GM18511 (cell line): Measurements from ENCODE around the gene GRIA1.

Source experiments
- ATAC-seq: cut with Tn5 transposase; IDR thresholded peaks from one replicate; pipeline ENCODE4 v1.9.1; 2021; ENCODE audit warnings: mild to moderate bottlenecking, moderate library complexity; ENCODE audit not compliant: unreplicated experiment

GRIA1 gene

DNA sequence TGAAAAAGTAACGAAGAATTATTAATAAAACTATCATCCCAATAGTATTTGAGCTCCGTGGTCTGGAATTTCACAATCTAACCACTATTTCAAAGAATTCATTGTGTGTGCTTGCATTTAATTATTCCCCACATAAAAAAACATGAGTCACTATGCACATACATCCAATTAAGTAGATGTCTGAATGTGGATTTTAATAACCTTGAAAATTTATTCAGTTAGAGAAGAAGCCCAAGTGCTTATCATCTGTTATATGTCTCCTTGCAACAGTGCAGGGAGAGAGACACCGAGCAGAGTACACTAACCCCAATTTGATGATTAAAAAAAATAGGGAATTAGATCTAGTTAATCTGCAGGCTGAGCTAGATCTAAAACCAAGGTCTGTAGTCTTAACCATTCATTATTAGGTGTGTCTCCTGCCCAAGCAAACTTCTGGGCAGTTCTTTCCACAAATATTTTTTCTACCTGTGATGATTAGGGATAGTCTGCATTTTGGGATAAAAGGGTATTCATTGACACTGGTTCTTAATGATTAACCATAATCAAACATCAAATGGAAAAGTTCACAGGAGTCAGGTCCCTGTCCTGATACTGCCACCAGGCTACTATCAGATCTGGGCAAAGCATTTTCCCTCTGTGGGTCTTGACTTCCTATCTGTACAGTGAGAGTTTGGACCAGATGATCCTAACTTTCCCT is 164.2 kb downstream of the GRIA1 start:
- no peak for ATAC-seq

DNA sequence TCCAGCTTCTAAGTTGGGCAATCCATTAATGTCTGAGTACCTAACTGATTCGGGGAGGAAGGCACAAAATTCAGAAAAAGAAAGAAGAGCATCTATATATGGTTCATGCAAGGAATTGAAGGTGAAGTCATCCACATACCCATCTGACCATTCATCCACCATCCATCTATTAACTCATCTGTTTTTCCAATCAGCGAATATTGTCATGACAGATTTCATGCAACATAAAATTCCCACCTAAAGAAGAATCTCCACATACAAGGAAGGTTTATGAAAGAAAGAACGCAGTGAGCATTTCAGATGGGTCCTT is 164.7 kb downstream of the GRIA1 start:
- ATAC-seq = no peak

DNA sequence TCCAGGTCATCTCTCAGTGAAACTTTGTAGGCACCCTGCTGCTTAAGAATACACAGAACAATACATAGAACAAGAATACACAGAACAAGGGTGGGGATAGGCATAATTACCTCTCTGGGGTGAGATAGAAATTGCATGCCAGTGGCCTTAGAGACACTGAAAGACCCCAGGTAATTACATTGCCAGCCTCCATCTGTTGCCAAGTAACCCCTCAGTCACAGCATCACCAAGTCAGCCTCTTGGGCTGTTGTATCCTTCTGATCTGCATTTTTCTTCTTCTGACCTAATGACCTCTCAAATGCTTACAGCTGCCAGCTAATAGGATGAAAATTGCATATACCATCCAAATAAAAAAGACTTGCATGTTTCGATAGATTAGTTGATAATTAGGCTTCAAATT is 167.7 kb downstream of the GRIA1 start:
- ATAC-seq = no peak

DNA sequence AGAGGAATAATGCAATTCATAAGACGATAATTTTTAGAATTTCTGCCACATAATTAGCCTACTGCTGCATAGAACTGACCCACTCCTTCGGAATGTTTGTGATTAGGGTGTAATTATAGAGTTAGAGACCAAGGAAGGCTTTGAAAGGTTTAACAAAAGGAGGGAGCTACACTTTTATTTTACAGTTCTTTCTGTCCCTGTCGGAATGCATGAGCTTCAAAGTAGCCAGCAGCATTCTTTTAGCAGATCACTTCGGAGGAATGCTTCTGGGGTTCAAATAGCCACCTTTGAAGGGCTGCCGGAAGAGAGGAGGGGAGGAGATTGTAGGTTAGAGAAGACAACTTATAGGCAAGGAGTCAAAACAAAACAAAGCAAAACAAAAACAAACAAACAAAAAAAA is 168.1 kb downstream of the GRIA1 start:
- ATAC-seq = no peak

DNA sequence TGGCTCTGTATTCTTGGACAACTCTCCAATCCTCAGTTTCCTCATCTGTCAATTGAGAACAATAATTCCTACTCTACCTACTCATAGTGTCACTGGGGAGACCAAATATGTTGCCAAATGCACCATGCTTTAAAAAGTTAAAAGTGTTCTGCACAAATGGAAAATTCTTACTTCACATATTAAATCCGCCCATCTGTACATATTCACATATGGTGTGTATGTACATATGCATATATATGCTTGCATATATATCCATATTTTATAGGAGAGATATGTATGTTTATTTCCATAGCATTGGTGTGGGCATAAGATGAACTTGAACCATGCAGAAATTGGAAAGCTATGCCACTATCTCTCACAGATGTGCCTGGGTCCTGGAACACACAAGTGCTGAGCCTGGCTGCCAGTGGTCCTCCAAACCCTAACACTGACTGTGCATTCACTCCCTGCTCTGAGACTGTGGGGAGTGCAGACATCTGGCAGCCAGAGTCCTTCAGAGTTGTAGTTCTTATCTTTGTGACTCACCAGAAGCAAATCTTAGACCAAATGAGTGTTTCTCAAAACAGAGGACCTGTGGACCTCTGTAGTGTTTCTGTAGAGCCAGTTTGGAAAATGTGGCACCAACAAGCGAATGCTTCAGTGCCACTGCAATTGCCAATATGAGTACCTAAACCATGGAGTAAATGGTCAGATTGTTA is 168.7 kb downstream of the GRIA1 start:
- ATAC-seq = no peak

DNA sequence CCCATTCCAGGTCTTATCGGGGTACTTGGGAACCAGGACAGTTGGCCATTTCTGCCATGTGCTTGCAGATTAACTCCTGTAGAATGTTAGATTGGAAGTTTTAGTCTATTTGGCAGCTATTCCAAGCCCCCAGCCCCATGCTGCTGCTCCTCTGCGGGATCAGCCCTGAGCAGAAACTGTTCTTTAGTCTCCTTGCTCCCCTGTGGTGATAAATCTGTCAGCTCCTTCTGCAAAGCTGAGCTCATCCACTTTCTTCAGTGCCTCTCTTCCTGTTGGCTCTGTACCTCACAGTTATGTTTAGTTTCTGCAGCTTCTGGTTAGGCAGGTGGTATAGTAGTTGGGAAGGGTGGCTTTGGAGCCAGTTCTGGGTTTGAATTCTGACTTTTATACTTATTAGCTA is 170.4 kb downstream of the GRIA1 start:
- no peak for ATAC-seq

DNA sequence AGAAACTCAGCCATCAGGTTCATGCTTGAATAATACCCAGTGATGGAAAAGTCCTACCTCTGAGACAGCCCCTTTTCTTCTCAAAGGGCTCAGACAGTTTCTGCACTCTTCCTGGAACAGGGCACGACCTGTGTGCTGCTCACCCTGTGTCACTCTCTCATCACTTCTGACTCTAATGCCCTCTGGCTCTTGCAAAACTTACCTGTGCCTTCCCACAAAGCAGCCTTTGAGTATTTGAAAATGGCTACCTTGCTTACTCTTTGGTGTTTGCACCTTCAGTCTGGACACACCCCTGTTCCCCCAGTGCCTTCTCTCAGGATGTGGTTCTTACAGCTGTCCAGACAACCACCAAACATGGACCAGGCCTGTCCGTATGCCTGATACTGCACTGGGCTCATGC is 171.4 kb downstream of the GRIA1 start:
- ATAC-seq = no peak

DNA sequence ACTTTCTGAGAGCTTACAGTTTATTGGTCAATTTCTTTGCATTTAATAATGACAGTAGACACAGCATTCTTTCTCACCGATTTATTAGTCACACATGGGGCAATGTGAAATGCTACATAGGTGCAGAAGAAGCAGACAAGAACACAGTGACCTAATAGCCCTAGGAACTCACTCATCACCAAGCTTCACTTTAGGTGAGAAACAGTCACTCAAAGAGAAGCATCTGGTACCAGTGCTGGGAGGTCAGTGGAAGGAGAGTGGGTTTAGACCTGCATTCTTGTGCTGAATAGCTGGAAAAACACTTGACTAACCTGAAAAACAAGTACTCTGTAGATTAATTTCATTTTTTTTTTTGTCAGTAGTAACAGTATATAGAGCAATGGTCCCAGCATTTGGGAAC is 179.6 kb downstream of the GRIA1 start:
- no peak for ATAC-seq

DNA sequence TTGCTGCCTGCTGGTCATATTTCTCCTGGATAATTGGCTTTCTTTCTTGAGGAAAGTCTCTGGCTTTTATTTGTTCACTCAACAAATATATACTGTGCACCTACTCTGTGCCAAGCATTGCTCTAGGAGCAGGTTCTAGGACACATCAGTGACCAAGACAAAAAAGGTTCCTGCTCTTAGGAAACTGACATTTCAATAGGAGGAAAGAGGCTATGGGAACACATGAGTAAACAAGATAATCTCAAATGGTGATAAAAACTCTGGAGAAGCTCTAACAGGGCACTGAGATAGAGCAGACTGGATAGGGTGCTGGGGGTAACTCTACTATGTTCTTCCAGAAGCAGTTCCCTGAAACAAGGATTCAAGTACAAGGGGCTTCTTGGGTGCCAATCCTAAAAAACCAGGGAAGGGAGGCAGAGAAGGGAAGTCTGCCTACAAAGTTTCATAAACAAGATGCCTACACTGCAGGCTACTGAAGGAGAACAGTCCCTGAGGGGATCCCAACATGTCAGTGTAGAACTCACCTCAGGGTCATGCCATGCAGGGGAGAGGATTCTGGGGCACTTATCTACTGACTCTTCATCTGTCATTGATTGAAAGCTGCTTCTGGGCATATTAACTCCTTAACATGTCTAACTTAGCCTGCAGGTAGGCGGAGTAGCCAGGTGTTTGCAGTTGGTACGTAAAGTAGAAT is 181.3 kb downstream of the GRIA1 start:
- ATAC-seq = no peak

DNA sequence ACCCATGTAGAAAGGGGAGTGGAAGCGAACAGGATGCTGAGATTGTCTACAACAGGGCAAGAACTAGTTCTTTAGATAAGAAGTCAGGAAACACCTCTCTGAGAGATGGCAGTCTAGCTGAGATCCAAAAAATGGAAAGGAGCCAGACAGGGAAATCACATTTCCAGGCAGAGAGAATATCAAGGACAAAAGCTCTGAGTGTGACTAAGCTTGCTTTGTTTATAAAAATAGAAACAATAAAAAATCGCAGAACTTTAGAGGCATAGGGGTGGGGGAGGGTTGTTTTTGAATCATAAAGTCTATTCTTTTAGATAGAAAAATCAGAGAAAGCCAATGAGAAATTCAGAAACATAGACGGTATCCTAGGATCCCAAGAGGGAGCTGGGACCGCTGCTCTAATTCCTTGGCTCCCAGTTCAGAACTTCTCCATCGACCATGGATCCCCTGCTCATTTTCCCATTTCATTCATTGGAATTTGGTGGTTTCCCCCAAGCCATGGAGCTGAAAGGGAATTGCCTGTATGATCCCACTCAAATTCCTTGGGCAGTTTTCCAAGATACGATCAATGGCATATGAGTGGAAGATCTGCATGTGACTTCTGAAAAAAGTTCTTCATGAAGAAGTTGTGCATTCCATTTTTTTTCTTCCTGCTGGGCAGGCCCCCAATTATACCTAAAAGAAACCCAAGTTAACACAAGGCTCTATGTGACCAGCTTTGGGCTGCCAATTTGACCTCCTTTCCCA is 182.0 kb downstream of the GRIA1 start:
- ATAC-seq = no peak

DNA sequence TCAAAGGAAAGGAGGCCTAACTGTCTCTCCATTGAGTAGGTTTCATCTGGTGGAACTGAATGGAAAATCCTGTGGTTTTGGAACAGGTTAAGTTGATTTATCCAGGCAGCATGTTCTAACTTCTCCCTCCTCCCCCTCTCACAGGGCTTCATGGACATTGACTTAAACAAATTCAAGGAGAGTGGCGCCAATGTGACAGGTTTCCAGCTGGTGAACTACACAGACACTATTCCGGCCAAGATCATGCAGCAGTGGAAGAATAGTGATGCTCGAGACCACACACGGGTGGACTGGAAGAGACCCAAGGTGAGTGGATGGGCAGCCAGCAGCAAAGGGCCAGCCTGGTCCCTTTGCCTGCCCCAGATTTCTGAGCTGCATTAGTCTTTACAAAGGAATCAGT is 183.9 kb downstream of the GRIA1 start:
- ATAC-seq = no peak

DNA sequence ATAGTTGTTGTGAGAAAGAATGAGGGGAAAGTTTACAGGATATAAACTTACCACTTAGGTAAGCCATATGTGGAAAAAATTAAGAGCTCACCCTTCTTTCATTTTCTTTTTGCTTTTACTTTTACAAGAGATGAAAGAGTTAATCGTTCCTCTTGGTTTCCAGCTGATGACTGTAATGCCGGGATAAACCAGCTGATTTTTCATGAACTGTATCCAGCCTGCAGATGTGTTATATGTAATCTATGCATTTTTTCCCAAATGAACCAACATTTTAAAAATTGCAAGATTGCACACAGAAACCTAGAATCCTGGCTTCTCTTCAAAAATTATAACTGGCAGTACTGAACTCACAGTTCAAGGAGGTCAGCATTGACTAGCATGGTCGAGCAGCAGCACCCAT is 185.9 kb downstream of the GRIA1 start:
- no peak for ATAC-seq

DNA sequence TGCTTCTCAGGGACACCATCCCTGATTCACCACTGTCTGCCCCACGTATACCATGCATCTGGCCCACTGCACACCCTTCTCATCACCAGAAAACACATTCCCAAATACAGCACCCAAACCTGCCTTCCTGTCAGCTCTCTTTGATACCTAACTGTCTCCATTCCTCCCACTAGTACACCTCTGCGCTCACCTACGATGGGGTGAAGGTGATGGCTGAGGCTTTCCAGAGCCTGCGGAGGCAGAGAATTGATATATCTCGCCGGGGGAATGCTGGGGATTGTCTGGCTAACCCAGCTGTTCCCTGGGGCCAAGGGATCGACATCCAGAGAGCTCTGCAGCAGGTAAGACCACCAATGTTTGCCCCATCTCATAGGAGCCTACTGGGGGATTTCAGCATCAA is 186.4 kb downstream of the GRIA1 start:
- ATAC-seq = no peak

DNA sequence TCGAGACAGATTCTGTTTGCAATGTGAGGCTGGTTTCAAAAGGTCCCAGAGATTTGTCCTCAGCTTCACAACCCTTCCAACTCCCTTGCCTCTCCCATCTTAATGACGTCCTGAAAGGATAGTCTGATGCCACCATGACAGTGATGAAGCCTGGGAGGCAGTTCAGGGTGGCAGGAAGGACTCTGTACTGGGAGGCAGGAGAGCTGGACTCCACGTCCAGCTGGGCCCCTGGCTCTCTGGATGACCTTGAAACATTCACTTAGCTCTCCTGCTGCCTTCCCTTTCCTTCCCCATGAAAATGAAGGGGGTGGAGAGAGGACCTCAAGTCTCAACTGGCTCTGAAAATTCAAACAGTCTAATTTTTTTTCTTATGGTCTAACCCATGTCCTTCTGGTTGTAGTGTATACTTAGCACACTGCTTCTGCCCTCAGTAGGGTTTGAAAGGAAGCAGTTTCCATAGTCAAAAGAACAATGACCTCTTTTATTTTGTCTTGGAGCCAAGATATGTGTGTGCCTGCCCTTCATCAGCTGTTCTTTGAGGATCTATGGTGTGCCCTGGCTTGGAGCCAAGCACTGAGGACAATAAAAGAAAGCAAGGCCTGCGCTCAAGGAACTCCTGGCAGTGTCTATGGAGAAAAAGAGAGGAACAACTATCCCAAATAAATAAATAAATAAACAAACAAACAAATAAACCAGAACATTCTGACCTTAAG is 188.3 kb downstream of the GRIA1 start:
- no peak for ATAC-seq

DNA sequence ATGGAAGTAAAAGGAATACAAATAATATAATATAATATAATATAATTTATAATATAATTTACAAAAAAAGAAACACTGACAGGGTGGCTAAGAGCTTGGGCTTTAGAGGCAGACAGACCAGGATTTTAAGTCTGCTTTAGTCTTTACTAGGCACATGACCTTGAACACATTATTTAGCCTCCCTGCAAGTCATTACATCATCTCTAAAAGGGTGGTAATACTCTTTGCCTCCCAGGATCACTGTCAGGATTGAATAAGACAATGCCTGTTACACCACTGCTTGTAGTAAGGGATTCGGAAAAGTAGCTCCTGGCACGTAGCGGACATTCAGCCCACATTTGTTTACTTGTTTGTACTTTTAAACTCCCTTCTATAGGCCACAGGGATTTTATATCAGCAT is 199.8 kb downstream of the GRIA1 start:
- no peak for ATAC-seq

DNA sequence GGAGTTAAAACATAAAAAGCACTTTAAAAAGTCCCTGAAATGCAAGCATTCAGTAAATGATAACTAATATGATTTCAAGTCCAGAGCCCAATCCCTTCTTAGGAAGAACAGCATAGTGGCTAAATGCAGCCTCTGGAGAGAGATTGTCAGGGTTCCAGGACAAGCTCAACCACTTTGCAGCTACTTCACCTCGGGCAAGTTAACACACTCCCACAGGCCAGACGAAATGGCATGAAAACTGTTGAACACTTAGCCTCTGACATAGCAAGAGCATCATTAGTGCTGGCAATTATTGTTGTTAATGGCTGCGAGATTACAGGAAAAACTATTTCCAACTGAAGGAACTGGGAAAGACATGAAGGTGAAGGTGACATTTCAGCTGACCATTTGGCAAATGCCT is 205.8 kb downstream of the GRIA1 start:
- ATAC-seq = no peak

DNA sequence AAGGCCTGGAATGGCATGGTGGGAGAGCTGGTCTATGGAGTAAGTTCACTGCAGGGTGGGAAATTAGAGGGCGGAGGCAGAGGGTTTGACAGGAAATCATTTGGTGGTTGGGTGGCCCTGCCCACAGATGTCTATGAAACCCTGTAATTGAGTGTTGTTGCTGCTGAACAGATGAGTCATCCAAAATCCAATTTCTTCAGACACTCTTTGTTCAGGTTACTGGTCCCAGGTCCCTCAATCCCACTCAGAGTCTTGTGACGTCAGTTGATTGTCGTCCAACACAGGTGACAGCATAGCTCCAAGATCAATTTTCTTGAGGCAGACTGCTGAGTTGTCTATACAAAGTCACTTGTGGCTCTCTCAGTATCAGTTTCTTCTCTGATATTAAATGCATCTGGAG is 208.6 kb downstream of the GRIA1 start:
- no peak for ATAC-seq

DNA sequence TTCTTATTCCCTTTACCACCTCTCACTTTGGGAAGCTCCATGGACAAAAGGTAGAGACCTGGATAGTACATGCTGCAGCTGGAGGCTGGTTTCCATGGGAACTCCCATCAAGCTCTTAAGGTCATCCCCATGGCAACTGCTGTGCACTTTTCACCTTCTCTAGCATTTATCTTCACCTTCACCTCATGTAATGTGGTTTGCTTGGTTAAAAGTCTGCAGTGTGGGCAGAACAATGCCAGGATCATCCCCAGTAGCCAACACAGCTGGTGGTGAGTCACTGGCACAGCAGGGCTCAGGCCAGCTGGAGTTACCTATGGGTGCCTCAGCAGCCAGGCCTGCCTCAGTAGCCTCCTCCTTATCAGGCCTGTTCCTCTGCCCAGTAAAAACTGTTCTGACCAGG is 210.5 kb downstream of the GRIA1 start:
- ATAC-seq = no peak

DNA sequence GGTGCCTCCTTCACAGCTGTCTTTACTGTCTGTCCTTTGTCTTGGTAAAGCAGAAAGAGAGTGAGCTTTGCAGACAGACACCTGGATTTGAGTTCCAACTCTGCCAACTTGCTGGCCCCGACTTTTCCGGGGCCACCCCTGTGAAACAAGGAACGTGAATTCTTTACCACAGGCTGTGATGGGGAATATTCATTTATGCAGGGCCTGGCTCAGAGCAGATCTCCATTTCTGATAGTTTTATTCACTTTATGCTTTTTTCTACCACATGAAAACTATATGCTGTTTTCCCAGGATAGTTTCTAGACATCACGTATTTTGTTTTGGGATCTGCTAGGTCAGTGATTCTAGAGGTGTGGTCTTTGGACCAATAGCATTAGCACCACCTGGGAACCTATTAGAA is 211.8 kb downstream of the GRIA1 start:
- no peak for ATAC-seq

DNA sequence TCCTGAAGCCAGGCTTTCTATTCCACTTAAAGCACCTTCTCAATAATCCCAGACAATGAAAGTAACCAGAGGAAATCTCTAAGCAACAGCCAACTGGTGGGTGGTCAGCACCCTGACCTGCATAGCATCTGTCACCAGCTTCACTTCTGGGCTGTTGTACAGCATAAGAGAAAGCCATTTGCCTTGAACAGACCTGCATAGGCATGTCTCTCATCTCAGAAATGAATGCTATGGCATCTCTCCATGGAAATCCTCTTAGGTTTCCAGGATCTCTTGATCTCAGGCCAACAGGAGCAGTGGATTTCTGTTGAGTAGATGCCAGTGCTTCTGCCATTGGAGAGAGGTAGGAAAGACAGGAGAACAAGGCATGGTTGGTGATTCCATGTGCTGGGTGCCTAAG is 213.6 kb downstream of the GRIA1 start:
- no peak for ATAC-seq

DNA sequence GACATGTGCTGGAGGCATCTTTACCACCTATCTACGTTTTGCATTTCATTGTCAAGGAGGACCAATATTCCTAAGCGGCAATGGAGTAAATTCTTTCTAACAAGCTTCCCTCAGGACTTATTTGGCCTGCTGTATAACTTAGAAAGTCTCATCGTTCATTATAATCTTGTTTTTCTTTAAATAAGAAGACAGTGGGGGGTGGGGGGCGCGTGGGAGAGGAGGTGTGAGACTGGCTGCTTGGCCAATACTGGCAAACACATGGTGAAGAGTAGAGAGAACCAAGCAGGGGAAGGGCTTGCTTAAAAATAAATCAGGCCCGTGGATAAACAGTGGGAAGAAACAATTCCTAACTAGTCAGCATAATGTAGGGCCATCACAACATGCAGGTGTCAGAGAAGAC is 217.2 kb downstream of the GRIA1 start:
- no peak for ATAC-seq
